ENCODE data around the gene SUPT20HL1.
"Not testable (repeated sequence)": the region's sequence is repeated elsewhere in the genome, so short reads cannot be mapped to it uniquely, and the experiment has no call there.

The SUPT20HL1 gene

GRCh38 chrX:24364326-24364725 is 3.9 kb downstream of the SUPT20HL1 start:
- no peak for DNase-seq

- no peak for DNase-seq
These were observed 4.6 kb downstream of the SUPT20HL1 start for GRCh38 chrX:24364851-24365538.

DNA sequence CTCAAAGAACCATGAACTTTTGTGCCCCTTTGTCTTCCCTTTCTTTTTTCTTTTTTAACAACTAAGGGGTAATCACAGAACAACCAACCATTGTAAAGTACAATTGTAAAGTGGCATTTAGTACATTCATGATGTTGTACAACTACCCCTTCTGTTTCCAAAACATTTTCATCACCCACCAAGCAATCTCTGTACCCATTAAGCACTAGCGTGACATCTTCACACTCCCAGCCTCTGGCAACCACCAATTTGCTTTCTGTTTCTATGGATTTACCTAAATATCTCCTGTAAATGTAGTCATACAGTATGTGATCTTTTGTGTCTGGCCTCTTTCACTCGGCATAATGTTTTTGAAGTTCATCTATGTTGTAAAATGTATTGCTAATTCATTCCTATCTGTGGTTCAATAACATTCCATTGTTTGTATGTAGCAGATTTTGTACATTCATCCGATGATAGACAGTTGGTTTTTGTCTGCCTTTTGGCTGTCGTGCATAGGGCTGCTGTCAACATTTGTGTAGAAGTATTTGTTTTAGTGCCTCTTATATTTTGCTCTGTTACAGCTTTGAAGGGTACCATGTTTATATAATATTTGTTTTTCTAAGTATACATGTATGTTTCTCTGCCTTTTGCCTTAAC is 6.4 kb downstream of the SUPT20HL1 start:
- DNase-seq, result not testable (repeated sequence)

DNA sequence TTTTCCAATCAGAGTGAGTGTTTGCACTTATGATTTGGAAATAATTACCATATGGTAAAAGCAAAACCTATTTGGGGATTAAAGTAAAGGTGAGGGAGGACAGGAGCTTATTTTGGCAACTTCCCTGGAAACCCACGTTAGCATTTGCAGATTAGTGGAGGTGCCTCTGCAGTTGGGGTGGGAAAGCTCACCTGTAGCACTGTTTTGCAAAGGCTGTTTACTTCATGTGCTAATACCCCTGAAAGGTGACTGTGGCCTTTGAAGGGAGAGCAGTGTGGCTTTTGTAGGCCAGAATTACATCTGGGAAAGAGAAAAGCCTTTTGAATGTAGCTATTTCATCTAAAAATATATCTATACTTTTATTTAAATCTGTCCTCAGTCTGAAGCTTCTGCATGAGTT is 9.4 kb downstream of the SUPT20HL1 start:
- no peak for DNase-seq

GRCh38 chrX:24371391-24371972 is 11.0 kb downstream of the SUPT20HL1 start:
- DNase-seq, result no peak

DNA sequence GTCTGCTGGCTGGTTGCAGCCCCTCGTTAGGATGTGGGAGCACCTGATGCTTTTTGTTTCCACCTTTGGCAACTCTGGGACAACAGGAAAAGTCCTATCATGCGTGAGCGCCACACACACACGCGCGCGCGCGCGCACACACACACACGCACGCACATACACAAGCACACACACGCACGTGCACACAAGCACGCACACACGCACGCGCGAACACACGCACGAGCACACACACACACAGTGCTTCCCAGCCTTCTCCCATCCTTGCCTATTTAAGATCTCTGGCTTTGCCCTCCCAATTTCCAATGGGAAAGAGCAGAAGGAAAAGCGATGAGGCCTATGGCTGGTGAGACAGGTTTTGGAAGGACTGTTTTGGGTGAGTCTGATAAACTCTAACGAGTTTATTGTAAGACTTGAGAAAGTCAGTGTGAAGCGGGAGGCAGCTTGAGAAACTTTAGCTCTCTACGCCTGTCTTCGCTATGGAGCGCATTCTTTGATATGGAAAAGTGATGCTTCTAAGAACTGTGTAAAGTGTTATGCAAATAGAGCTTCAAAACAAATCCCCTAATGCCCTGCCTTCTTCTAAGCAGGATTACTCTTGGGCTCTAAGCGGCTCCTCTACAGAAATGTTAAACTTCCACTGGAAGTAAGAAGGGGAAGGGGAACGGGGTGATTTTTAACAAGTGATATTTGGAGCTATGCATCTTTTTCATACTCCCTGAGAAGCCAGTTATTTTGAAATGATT is 11.8 kb downstream of the SUPT20HL1 start:
- no peak for DNase-seq

GRCh38 chrX:24375600-24376131 is 15.2 kb downstream of the SUPT20HL1 start:
- DNase-seq, result no peak

GRCh38 chrX:24376403-24376802 is 16.0 kb downstream of the SUPT20HL1 start:
- no peak for DNase-seq

DNA sequence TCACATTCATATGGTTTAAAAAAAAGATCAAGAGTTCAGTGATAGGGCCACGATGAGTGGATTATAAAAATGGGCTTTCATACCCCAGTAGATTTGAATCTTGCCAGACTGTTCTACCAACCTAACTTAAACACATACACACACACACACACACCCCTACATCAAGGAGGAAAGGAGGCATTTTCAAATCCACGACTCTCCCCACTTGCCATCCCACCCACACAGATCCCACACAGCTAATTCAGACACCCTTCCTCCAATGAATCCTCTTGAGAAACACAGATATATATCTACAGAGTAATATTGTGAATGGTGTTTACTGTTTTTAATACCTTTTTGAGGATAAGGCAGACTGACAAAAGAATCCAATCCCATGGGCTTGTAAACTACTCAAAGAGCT is 16.8 kb downstream of the SUPT20HL1 start:
- no peak for DNase-seq

DNA sequence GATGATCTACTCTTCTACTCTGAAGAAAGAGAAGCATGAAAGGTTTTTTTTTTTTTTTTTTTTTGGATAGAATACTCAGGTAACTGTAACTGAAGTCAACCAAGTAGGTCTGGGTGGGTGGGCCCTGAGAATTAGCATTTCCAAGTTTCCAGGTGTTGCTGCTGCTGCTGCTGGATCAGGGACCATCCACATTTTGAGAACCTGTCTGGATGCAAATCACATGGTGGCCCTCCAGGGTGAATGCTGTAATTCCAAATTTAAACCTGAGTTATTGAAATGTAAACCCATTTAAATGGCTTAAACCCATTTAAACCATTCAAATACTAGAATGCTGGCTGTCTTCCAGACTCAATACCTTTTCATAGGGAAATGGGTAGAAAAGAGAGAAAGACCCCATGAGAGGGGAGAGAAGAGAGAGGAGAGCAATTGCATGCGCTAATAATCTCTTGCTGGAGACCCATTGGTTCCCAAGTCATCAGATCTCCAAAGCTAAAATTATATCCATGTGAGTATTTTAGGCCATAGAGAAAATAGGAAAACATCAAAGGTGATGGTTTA is 17.6 kb downstream of the SUPT20HL1 start:
- no peak for DNase-seq

DNA sequence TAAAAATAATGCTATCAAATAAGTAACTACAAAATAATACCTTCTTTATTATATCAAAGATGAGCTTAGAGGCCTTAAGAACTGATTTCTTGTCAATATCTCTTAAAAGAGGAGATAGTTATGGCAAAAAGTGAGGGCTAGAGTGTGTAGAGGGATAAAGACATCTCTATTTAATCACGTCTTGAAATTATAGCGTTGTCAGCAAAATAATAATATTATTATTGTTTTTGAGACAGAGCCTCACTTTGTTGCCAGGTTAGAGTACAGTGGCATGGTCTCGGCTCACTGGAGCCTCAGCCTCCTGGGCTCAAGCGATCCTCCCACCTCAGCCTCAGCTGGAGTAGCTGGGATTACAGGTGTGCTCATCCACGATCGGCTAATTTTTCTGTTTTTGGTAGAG is 18.3 kb downstream of the SUPT20HL1 start:
- DNase-seq, result no peak

- DNase-seq, result no peak
These were observed 20.1 kb downstream of the SUPT20HL1 start for GRCh38 chrX:24380262-24381187.

- not testable (repeated sequence) for DNase-seq
These were observed 21.9 kb downstream of the SUPT20HL1 start for GRCh38 chrX:24382315-24382714.

GRCh38 chrX:24387724-24388123 is 27.3 kb downstream of the SUPT20HL1 start:
- DNase-seq, result no peak

- DNase-seq, result no peak
These were observed 30.9 kb downstream of the SUPT20HL1 start for GRCh38 chrX:24391389-24391788.

DNA sequence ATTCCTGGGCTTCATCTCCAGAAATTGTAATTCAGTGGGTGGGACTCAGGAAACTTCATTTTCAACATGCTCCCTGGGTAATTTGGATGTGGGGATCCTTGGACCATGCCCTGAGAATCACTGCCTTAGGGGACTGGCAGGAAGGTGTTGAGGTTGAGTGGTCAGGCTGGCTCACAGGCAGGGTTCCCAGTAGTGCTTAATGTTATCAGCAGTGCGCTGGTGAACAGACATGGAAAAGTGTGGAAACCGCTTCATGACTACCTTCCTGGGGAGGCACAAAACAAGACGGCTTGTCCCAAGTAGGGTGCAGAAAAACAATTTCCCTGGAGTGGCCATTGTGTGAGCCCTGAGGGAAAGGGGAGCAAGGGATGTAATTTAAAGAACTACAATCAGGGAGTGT is 31.4 kb downstream of the SUPT20HL1 start:
- DNase-seq, result no peak

GRCh38 chrX:24392709-24393108 is 32.3 kb downstream of the SUPT20HL1 start:
- no peak for DNase-seq

GRCh38 chrX:24395775-24396174 is 35.3 kb downstream of the SUPT20HL1 start:
- DNase-seq, result peak; percentile 1

DNA sequence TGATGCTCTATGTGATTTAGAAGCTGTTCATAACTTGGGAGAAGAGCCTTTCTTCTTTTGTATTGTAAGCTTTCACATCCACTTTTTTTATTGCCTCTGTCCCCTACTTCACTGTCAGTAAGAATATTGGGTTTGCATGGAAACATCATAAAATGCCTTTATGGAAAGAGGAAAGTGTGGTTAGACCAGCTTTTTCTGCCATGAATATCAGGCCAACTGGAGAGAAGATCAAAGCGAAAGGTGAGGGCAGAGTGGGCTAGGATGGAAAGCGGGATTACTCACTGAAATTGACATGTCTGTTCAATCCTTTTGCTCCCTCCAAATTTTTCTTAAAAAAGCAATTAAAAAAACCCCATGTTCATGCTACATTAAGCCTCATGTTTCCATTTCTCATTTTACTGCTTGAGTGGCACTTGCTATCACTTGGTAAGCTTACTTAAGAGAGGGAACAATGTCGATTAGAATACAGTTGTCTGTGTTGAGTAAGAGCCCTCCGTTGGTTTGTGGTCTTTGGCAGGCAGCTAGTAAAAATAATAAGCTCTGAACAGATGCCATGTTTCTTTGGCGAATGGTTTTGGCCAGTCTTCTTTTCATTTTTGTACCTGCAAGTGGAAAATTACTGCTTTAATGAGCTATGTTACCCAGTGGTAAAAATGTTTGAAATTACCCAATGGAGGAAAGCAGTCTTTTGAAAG is 35.9 kb downstream of the SUPT20HL1 start:
- no peak for DNase-seq

- no peak for DNase-seq
These were observed 36.5 kb downstream of the SUPT20HL1 start for GRCh38 chrX:24396931-24397279.

GRCh38 chrX:24398766-24399165 is 38.3 kb downstream of the SUPT20HL1 start:
- DNase-seq, result no peak

Data from NCI-H1436 treated with DMSO at 0.1 percent for 48 hours (cell line).